HEK293T (cell line): ENCODE results near the gene DPM1.

ENCODE experiments used
- ARNT ChIP-seq: fragments of 450-650 bp; IDR thresholded peaks from 2 replicates; pipeline ENCODE4 v1.6.1; 2017; ENCODE audit warnings: mild to moderate bottlenecking
- BHLHE40 ChIP-seq: fragments of 450-650 bp; IDR thresholded peaks from 2 replicates; pipeline ENCODE4 v1.6.1; 2016; ENCODE audit warnings: mild to moderate bottlenecking, moderate library complexity, borderline replicate concordance
- CTBP1 ChIP-seq: fragments of 450-650 bp; IDR thresholded peaks from 2 replicates; pipeline ENCODE4 v1.6.1; 2016; ENCODE audit warnings: borderline replicate concordance
- ELF4 ChIP-seq: fragments of 450-650 bp; IDR thresholded peaks from 2 replicates; pipeline ENCODE4 v1.6.1; 2017; ENCODE audit warnings: antibody characterized with exemption
- FOXA1 ChIP-seq: fragments of 450-650 bp; IDR thresholded peaks from 2 replicates; pipeline ENCODE4 v1.6.1; 2016; ENCODE audit warnings: mild to moderate bottlenecking
- FOXK2 ChIP-seq: fragments of 450-650 bp; IDR thresholded peaks from 2 replicates; pipeline ENCODE4 v1.6.1; 2016; ENCODE audit warnings: mild to moderate bottlenecking
- FOXM1 ChIP-seq: fragments of 450-650 bp; IDR thresholded peaks from 2 replicates; pipeline ENCODE4 v1.6.1; 2017; ENCODE audit warnings: mild to moderate bottlenecking, borderline replicate concordance
- HDGF ChIP-seq: fragments of 450-650 bp; IDR thresholded peaks from 2 replicates; pipeline ENCODE4 v1.6.1; 2017; ENCODE audit warnings: antibody characterized with exemption, borderline replicate concordance
- LEF1 ChIP-seq: fragments of 450-650 bp; IDR thresholded peaks from 2 replicates; pipeline ENCODE4 v1.6.1; 2017; ENCODE audit warnings: mild to moderate bottlenecking, borderline replicate concordance
- SP1 ChIP-seq: fragments of 450-650 bp; IDR thresholded peaks from 2 replicates; pipeline ENCODE4 v1.6.1; 2017
- SUZ12 ChIP-seq: fragments of 450-650 bp; IDR thresholded peaks from 2 replicates; pipeline ENCODE4 v1.6.1; 2016; ENCODE audit warnings: mild to moderate bottlenecking
- TARDBP ChIP-seq: fragments of 450-650 bp; IDR thresholded peaks from 2 replicates; pipeline ENCODE4 v1.6.1; 2016
- ZNF384 ChIP-seq: fragments of 450-650 bp; IDR thresholded peaks from 2 replicates; pipeline ENCODE4 v1.6.1; 2016

DNA sequence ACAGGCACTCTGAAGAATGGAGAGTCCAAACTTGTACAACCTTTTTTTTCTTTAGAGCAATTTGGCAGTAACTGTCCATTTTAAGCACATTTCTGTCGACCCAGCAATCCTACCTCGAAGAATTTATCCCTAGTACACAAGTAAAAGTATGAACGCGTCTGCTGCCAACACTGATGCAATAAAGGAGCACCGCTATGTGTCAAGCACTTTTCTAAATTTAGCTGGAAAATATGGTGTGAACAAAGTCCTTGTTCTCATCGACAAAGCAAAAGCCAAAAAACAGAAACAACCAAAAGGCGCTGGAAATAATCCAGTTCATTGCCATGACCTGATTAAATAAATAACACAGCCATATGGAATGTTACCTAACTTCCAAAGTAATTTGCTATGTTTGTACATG is 1.1 kb downstream of the DPM1 start:
- TF ChIP-seq SP1 = no peak
- no peak for TF ChIP-seq ARNT
- TF ChIP-seq ZNF384 = no peak
- TF ChIP-seq LEF1 = no peak
- no peak for TF ChIP-seq BHLHE40
- no peak for TF ChIP-seq TARDBP
- no peak for TF ChIP-seq HDGF
- TF ChIP-seq FOXA1 = no peak
- TF ChIP-seq SUZ12 = no peak
- no peak for TF ChIP-seq FOXK2
- no peak for TF ChIP-seq FOXM1
- TF ChIP-seq CTBP1 = no peak
- no peak for TF ChIP-seq ELF4
